ENCODE results near the gene SH3BP4. TPM values are rescaled to one million over a fixed set of nuclear protein-coding genes. Genes with fewer than 3 reads are reported as not detected.

SH3BP4 gene
- total and polyA plus RNA-seq, 2 donors (not counting 1 experiment from before 2014, with no cell fraction given), result 1.00 to 1.3 TPM

DNA sequence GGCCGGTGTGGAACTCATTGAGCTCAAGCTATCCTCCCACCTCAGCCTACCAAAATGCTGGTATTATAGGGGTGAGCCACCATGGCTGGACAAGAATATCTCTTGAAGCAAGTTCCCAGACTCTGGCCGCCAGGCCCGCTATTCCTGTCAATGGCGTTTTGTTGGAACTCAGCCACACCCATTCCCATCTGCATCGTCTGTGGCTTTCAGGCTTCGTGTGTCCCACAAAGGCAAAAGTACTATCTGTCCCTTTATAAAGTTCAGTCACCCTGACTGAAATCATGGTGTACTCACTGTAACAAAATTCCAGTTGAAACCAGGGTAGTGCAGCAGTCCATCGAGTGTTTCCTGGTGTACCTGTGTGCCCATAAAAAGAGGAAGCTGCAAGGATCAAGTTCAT is 96.7 kb downstream of the SH3BP4 start:
- no peak for ATAC-seq (ENCODE audit: low read depth)
- no peaks in the 10 kb centered on the region for H3K79me2 ChIP-seq (ENCODE audit: control insufficient read depth, insufficient read depth, low read length)
- no peak overlapping the region for H3K4me3 Mint-ChIP-seq

DNA sequence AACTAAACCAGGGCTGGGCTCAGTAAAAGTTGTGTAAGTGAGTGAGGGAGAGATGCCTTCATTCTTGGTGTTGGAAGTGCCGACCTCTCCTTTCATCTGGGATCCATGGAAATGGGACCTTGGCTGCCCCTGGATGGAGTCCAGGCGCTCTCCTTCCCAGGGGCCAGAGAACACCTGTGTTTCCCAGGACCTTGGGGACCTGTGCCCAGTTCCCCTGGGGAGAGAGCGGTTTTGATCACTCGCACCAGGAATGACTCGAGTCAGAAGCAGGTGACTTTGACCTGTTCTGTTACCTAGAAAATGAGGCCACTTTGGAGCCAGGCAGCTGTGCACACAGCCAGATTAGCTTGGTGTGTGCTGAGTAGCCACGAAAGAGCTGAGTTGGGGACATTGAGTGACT is 97.3 kb downstream of the SH3BP4 start:
- Histone ChIP-seq H3K4me1 (ENCODE audit: control insufficient read depth in 2 of 2, insufficient read depth in 2 of 2, low read length in 2 of 2) (peaks cover 31 to 49% of the 10 kb centered on the region in 2 donors), H3K4me2 (replicated peaks; ENCODE audit: low read depth, low read length, poor library complexity, severe bottlenecking) (no peak overlapping the region), H3K4me3 (ENCODE audit: control extremely low read depth in 1 of 5, extremely low read depth in 1 of 5, insufficient read depth in 1 of 5, low read depth in 2 of 5, low read length in 4 of 5) (no peak overlapping the region), H4K20me1 (ENCODE audit: control insufficient read depth, insufficient read depth, low read length, poor library complexity, severe bottlenecking) (no peaks in the 10 kb centered on the region), H3K9me3 (ENCODE audit: control extremely low read depth in 1 of 3, control insufficient read depth in 2 of 3, insufficient read depth in 1 of 3, low read length in 2 of 3) (peaks cover 0 to 15% (median 0%) of the 10 kb centered on the region in 3 donors), H3K36me3 (replicated peaks in 1 of 2; ENCODE audit: control extremely low read depth in 1 of 2, control insufficient read depth in 1 of 2, extremely low read depth in 1 of 2, insufficient read depth in 2 of 2, low read length in 1 of 2) (no peaks in the 10 kb centered on the region), H3K27me3 (replicated peaks in 1 of 4; ENCODE audit: control extremely low read depth in 1 of 4, control insufficient read depth in 3 of 4, insufficient read depth in 4 of 4, low read length in 3 of 4) (no peaks in the 10 kb centered on the region), H2AFZ (ENCODE audit: insufficient read depth, low read depth, low read length, poor library complexity, severe bottlenecking) (no peak overlapping the region), H3K27ac (ENCODE audit: low read length in 2 of 2) (no peak overlapping the region), H3K79me2 (ENCODE audit: control insufficient read depth, insufficient read depth, low read length) (no peaks in the 10 kb centered on the region), H3K9ac (ENCODE audit: low read length) (no peak overlapping the region)
- no peak for DNase-seq
- POLR2A ChIA-PET, result no interaction called here
- H3K27ac Mint-ChIP-seq, result no peak overlapping the region
- H3K4me1 Mint-ChIP-seq, result peaks cover 53% of the 10 kb centered on the region
- H3K27me3 Mint-ChIP-seq, result peaks cover 6% of the 10 kb centered on the region
- no peak for ATAC-seq (ENCODE audit: low read depth)
- WGBS (ENCODE audit: insufficient coverage), result 87% methylated on average over 6 of the region's 6 CpGs
- H3K9me3 Mint-ChIP-seq (ENCODE audit: insufficient read depth), result no peaks in the 10 kb centered on the region
- H3K4me3 Mint-ChIP-seq, result no peak overlapping the region
- CTCF ChIA-PET, result no interaction called here
- intact Hi-C loops (cut with micrococcal nuclease), result loop anchor here (5.0 to 10.0 kb wide), 3 partner anchors 94 to 1184 kb away; partner anchors contain the start of genes MSL3B and SH3BP4
- TF ChIP-seq, protein P1, sequence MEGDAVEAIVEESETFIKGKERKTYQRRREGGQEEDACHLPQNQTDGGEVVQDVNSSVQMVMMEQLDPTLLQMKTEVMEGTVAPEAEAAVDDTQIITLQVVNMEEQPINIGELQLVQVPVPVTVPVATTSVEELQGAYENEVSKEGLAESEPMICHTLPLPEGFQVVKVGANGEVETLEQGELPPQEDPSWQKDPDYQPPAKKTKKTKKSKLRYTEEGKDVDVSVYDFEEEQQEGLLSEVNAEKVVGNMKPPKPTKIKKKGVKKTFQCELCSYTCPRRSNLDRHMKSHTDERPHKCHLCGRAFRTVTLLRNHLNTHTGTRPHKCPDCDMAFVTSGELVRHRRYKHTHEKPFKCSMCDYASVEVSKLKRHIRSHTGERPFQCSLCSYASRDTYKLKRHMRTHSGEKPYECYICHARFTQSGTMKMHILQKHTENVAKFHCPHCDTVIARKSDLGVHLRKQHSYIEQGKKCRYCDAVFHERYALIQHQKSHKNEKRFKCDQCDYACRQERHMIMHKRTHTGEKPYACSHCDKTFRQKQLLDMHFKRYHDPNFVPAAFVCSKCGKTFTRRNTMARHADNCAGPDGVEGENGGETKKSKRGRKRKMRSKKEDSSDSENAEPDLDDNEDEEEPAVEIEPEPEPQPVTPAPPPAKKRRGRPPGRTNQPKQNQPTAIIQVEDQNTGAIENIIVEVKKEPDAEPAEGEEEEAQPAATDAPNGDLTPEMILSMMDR (IDR thresholded peaks at IDR 0.05), result no peak
- no peak for TF ChIP-seq EZH2 (IDR thresholded peaks at IDR 0.05; ENCODE audit: borderline replicate concordance, insufficient read depth, low read depth, low read length, poor library complexity, severe bottlenecking)

More for the DNA sequence above, 96.7 kb downstream of the SH3BP4 start:
- ChIA-PET CTCF (interaction anchor here (1.1 kb wide), 1 partner anchor 11 kb away, joined by 3 read pairs; no protein-coding TSS in a partner anchor), POLR2A (no interaction called here)
- no peak overlapping the region for H3K27ac ChIP-seq (ENCODE audit: low read length in 2 of 2)
- no peaks in the 10 kb centered on the region for H4K20me1 ChIP-seq (ENCODE audit: control insufficient read depth, insufficient read depth, low read length, poor library complexity, severe bottlenecking)
- H3K27ac Mint-ChIP-seq, result no peak overlapping the region
- no peaks in the 10 kb centered on the region for H3K9me3 Mint-ChIP-seq (ENCODE audit: insufficient read depth)
- H3K27me3 ChIP-seq (replicated peaks in 1 of 4; ENCODE audit: control extremely low read depth in 1 of 4, control insufficient read depth in 3 of 4, insufficient read depth in 4 of 4, low read length in 3 of 4), result no peaks in the 10 kb centered on the region
- no peak overlapping the region for H3K9ac ChIP-seq (ENCODE audit: low read length)
- H2AFZ ChIP-seq (ENCODE audit: insufficient read depth, low read depth, low read length, poor library complexity, severe bottlenecking), result no peak overlapping the region
- no peak for TF ChIP-seq EZH2 (IDR thresholded peaks at IDR 0.05; ENCODE audit: borderline replicate concordance, insufficient read depth, low read depth, low read length, poor library complexity, severe bottlenecking)
- TF ChIP-seq, protein P1 (IDR thresholded peaks at IDR 0.05), result no peak
- H3K4me2 ChIP-seq (replicated peaks; ENCODE audit: low read depth, low read length, poor library complexity, severe bottlenecking), result no peak overlapping the region
- H3K4me1 Mint-ChIP-seq, result peaks cover 57% of the 10 kb centered on the region
- H3K4me1 ChIP-seq (ENCODE audit: control insufficient read depth in 2 of 2, insufficient read depth in 2 of 2, low read length in 2 of 2), result peaks cover 37 to 54% of the 10 kb centered on the region in 2 donors
- H3K4me3 ChIP-seq (ENCODE audit: control extremely low read depth in 1 of 5, extremely low read depth in 1 of 5, insufficient read depth in 1 of 5, low read depth in 2 of 5, low read length in 4 of 5), result no peak overlapping the region
- H3K9me3 ChIP-seq (ENCODE audit: control extremely low read depth in 1 of 3, control insufficient read depth in 2 of 3, insufficient read depth in 1 of 3, low read length in 2 of 3), result peaks cover 0 to 15% (median 0%) of the 10 kb centered on the region in 3 donors
- intact Hi-C loops (cut with micrococcal nuclease), result loop anchor here (5.0 to 10.0 kb wide), 3 partner anchors 94 to 1184 kb away; partner anchors contain the start of genes MSL3B and SH3BP4
- no peaks in the 10 kb centered on the region for H3K36me3 ChIP-seq (replicated peaks in 1 of 2; ENCODE audit: control extremely low read depth in 1 of 2, control insufficient read depth in 1 of 2, extremely low read depth in 1 of 2, insufficient read depth in 2 of 2, low read length in 1 of 2)
- peaks cover 6% of the 10 kb centered on the region for H3K27me3 Mint-ChIP-seq
- 54% methylated on average over 6 of the region's 7 CpGs for WGBS (ENCODE audit: insufficient coverage)
- DNase-seq, result no peak
